ENCODE data around the gene OR1G1.
"Not testable (repeated sequence)": the region's sequence is repeated elsewhere in the genome, so short reads cannot be mapped to it uniquely, and the experiment has no call there.

Gene OR1G1

GRCh38 chr17:3127451-3127850 is at the start of gene OR1G1:
OR1G1 (minus strand) TSS chr17:3127551; CDS start chr17:3127551, 0 bp downstream.
- POLR2A ChIA-PET, result no interaction called here
- DNase-seq (ENCODE audit: extremely low spot score), result no peak
- TF ChIP-seq HDGF (IDR thresholded peaks at IDR 0.05; ENCODE audit: borderline replicate concordance) (no peak), BHLHE40 (IDR thresholded peaks at IDR 0.05; ENCODE audit: borderline replicate concordance) (no peak), ZNF384 (IDR thresholded peaks at IDR 0.05) (no peak), SUZ12 (IDR thresholded peaks at IDR 0.05) (no peak), L3MBTL2 (conservative IDR thresholded peaks at IDR 0.05) (no peak), FOXM1 (IDR thresholded peaks at IDR 0.05; ENCODE audit: borderline replicate concordance) (no peak), ELF4 (IDR thresholded peaks at IDR 0.05) (no peak), SP1 (IDR thresholded peaks at IDR 0.05) (no peak), FOXK2 (IDR thresholded peaks at IDR 0.05) (no peak), CTBP1 (IDR thresholded peaks at IDR 0.05; ENCODE audit: borderline replicate concordance) (no peak), TARDBP (IDR thresholded peaks at IDR 0.05) (no peak), FOXA1 (IDR thresholded peaks at IDR 0.05) (no peak), ARNT (IDR thresholded peaks at IDR 0.05) (no peak), LEF1 (IDR thresholded peaks at IDR 0.05; ENCODE audit: borderline replicate concordance) (no peak), NFRKB (IDR thresholded peaks at IDR 0.05) (no peak)
- TF ChIP-seq, protein P1, sequence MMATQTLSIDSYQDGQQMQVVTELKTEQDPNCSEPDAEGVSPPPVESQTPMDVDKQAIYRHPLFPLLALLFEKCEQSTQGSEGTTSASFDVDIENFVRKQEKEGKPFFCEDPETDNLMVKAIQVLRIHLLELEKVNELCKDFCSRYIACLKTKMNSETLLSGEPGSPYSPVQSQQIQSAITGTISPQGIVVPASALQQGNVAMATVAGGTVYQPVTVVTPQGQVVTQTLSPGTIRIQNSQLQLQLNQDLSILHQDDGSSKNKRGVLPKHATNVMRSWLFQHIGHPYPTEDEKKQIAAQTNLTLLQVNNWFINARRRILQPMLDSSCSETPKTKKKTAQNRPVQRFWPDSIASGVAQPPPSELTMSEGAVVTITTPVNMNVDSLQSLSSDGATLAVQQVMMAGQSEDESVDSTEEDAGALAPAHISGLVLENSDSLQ (IDR thresholded peaks at IDR 0.05), result no peak
- CTCF ChIA-PET, result no interaction called here

GRCh38 chr17:3167574-3167973 is 40.2 kb upstream of the OR1G1 start:
- ChIA-PET POLR2A (no interaction called here), CTCF (no interaction called here)
- DNase-seq (ENCODE audit: extremely low spot score), result no peak
- TF ChIP-seq ZNF384 (IDR thresholded peaks at IDR 0.05) (no peak), SUZ12 (IDR thresholded peaks at IDR 0.05) (no peak), FOXA1 (IDR thresholded peaks at IDR 0.05) (no peak), FOXM1 (IDR thresholded peaks at IDR 0.05; ENCODE audit: borderline replicate concordance) (no peak), HDGF (IDR thresholded peaks at IDR 0.05; ENCODE audit: borderline replicate concordance) (no peak), BHLHE40 (IDR thresholded peaks at IDR 0.05; ENCODE audit: borderline replicate concordance) (no peak), L3MBTL2 (conservative IDR thresholded peaks at IDR 0.05) (no peak), NFRKB (IDR thresholded peaks at IDR 0.05) (no peak), CTBP1 (IDR thresholded peaks at IDR 0.05; ENCODE audit: borderline replicate concordance) (no peak), ARNT (IDR thresholded peaks at IDR 0.05) (no peak), ELF4 (IDR thresholded peaks at IDR 0.05) (no peak), TARDBP (IDR thresholded peaks at IDR 0.05) (no peak), FOXK2 (IDR thresholded peaks at IDR 0.05) (no peak), SP1 (IDR thresholded peaks at IDR 0.05) (no peak), LEF1 (IDR thresholded peaks at IDR 0.05; ENCODE audit: borderline replicate concordance) (no peak)
- TF ChIP-seq, protein P1 (IDR thresholded peaks at IDR 0.05), result no peak

DNA sequence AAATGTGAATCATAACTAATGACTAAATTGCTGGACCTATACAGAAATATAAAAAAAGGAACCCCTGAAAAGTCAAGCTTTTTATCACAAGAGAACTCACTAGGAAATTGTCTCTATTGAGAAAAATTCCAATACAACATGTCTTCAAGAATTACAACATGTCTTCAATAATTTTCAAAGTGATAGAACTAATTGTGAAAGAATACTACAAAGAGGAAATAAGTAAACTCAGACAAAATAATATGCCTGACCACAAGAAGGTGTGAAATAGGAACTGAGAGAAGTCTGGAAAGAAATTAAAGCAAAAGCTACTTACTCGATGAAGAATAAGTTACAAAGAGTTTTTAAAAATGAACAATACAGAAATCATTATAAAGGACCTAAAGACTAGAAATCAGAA is 29.9 kb upstream of the OR1G1 start:
- DNase-seq (ENCODE audit: extremely low spot score), result no peak
- ChIA-PET POLR2A (no interaction called here), CTCF (no interaction called here)

DNA sequence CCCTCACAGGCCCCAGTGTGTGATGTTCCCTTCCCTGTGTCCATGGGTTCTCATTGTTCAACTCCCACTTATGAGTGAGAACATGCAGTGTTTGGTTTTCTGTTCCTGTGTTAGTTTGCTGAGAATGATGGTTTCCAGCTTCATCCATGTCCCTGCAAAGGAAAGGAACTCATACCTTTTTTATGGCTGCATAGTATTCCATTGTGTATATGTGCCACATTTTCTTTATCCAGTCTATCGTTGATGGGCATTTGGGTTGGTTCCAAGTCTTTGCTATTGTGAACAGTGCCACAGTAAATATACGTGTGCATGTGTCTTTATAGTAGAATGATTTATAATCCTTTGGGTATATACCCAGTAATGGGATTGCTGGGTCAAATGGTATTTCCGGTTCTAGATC is 10.1 kb upstream of the OR1G1 start:
- DNase-seq (ENCODE audit: extremely low spot score); CTCF ChIA-PET; POLR2A ChIA-PET: not testable (repeated sequence)

More for the DNA sequence above, 29.9 kb upstream of the OR1G1 start:
- TF ChIP-seq FOXM1 (IDR thresholded peaks at IDR 0.05; ENCODE audit: borderline replicate concordance), result no peak
- no peak for TF ChIP-seq FOXA1 (IDR thresholded peaks at IDR 0.05)
- no peak for TF ChIP-seq ELF4 (IDR thresholded peaks at IDR 0.05)
- TF ChIP-seq NFRKB (IDR thresholded peaks at IDR 0.05), result no peak
- TF ChIP-seq HDGF (IDR thresholded peaks at IDR 0.05; ENCODE audit: borderline replicate concordance), result no peak
- no peak for TF ChIP-seq LEF1 (IDR thresholded peaks at IDR 0.05; ENCODE audit: borderline replicate concordance)
- no peak for TF ChIP-seq ARNT (IDR thresholded peaks at IDR 0.05)
- TF ChIP-seq SUZ12 (IDR thresholded peaks at IDR 0.05), result no peak

DNA sequence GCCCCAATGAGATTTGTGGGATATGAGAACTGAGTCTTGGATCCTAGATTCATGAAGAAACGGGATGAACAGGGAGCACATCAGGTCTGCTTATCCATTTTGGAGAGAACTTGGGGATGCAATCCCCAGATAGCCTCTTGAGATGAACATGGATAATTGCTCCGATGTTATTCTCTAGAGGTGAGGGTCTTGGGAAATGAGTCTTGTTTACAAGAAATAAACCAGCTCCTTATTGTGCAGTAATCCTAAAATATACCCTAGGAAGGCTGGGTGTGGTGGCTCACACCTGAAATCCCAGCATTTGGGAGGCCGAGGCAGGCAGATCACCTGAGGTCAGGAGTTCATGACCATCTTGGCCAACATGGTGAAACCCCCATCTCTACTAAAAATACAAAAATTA is 23.0 kb downstream of the OR1G1 start, which contains the start of gene OR1D2:
OR1D2 (minus strand) TSS at position 101 of the 400 bp plus-strand sequence. CDS start 11,426 bp downstream, outside the sequence.
- DNase-seq (ENCODE audit: extremely low spot score), result no peak
- POLR2A ChIA-PET, result no interaction called here
- TF ChIP-seq SUZ12 (IDR thresholded peaks at IDR 0.05) (no peak), CTBP1 (IDR thresholded peaks at IDR 0.05; ENCODE audit: borderline replicate concordance) (no peak), L3MBTL2 (conservative IDR thresholded peaks at IDR 0.05) (no peak), ZNF384 (IDR thresholded peaks at IDR 0.05) (no peak), NFRKB (IDR thresholded peaks at IDR 0.05) (no peak), ARNT (IDR thresholded peaks at IDR 0.05) (no peak), FOXA1 (IDR thresholded peaks at IDR 0.05) (no peak), LEF1 (IDR thresholded peaks at IDR 0.05; ENCODE audit: borderline replicate concordance) (no peak), ELF4 (IDR thresholded peaks at IDR 0.05) (no peak), TARDBP (IDR thresholded peaks at IDR 0.05) (no peak), SP1 (IDR thresholded peaks at IDR 0.05) (no peak), BHLHE40 (IDR thresholded peaks at IDR 0.05; ENCODE audit: borderline replicate concordance) (no peak), FOXK2 (IDR thresholded peaks at IDR 0.05) (no peak), FOXM1 (IDR thresholded peaks at IDR 0.05; ENCODE audit: borderline replicate concordance) (no peak), HDGF (IDR thresholded peaks at IDR 0.05; ENCODE audit: borderline replicate concordance) (no peak)
- TF ChIP-seq, protein P1 (IDR thresholded peaks at IDR 0.05), result no peak
- CTCF ChIA-PET, result no interaction called here

Data from HEK293T (cell line).